Measurements from ENCODE around the gene HCFC1.
"Not testable (repeated sequence)": the region's sequence is repeated elsewhere in the genome, so short reads cannot be mapped to it uniquely, and the experiment has no call there.

GRCh38 chrX:153980394-153980793 lies 8.8 kb upstream of the HCFC1 start:
- not testable (repeated sequence) for TF ChIP-seq POLR2AphosphoS5 (IDR thresholded peaks at IDR 0.05; ENCODE audit: low read depth, low read length); POLR2A (IDR thresholded peaks at IDR 0.05; ENCODE audit: low read depth, low read length); TAF1 (IDR thresholded peaks at IDR 0.05; ENCODE audit: borderline replicate concordance, low read depth, low read length)
